ENCODE measurements around the gene MFSD6.
"Not testable (repeated sequence)": the region's sequence is repeated elsewhere in the genome, so short reads cannot be mapped to it uniquely, and the experiment has no call there.

Gene MFSD6

GRCh38 chr2:190466819-190467446 is 58.8 kb downstream of the MFSD6 start:
- no peak for DNase-seq (ENCODE audit: low read depth)

- no peak for DNase-seq (ENCODE audit: low read depth)
These were observed 59.5 kb downstream of the MFSD6 start for GRCh38 chr2:190467575-190468083.

- DNase-seq (ENCODE audit: low read depth) = not testable (repeated sequence)
These were observed 60.2 kb downstream of the MFSD6 start for GRCh38 chr2:190468354-190468753.

DNA sequence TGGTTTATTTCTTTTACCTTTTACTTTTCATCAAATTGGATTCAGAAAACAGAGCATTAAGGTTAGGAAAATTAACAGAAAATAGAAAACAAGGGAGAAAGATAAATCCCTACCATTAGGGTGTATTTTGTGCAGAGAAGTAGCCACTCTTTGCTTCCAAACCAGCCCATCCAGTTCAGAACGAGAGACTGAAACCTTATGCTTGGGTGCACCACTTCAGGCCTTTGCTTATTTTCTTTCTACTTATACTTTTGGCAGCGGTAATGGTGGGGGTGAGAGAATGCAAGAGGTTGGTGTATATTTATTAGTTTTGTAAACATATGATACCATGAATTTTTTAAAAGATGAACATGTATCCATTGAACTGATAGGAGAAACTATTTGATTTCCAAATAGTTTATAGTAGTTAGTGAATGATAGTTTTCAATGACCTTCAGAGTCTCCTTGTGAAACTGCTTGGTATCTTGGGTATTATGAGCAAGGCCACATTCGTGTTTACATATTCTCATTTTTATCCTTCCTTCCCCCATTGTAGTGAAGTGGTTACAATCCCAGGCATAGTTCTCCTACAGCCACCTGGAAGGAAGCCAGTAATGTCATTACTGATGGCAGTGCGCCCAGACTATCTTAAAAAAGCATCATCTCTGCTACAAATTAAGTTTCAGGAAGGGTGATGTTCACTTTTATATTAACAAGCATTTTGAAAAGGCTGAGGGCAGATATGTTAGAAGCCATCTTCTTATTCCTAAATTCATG is 60.8 kb downstream of the MFSD6 start:
- DNase-seq (ENCODE audit: low read depth) = no peak

GRCh38 chr2:190469771-190470170 is 61.6 kb downstream of the MFSD6 start:
- no peak for DNase-seq (ENCODE audit: low read depth)

GRCh38 chr2:190470256-190470826 is 62.2 kb downstream of the MFSD6 start:
- DNase-seq (ENCODE audit: low read depth) = no peak

GRCh38 chr2:190477661-190478454 is 69.7 kb downstream of the MFSD6 start:
- no peak for DNase-seq (ENCODE audit: low read depth)

- no peak for DNase-seq (ENCODE audit: low read depth)
These were observed 70.5 kb downstream of the MFSD6 start for GRCh38 chr2:190478572-190479195.

DNA sequence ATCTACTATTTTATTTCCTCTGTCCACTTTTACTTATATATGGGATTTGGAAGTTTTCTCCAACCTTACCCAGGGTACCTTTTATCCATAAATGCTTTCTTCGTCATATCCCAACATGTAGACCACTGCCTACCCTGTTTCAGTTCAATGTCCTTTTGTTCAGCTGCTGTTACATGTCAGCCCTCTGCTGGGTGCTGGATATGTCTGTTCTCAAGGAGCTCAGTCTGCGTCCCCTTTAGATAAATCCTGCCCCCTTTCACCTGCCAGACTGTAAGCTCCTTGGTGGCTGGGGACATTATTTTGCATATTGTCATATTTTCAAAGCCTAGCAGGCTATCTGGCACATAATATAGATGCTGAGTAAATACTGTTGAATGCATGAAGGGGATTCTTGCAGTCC is 73.2 kb downstream of the MFSD6 start:
- DNase-seq (ENCODE audit: low read depth) = no peak

DNA sequence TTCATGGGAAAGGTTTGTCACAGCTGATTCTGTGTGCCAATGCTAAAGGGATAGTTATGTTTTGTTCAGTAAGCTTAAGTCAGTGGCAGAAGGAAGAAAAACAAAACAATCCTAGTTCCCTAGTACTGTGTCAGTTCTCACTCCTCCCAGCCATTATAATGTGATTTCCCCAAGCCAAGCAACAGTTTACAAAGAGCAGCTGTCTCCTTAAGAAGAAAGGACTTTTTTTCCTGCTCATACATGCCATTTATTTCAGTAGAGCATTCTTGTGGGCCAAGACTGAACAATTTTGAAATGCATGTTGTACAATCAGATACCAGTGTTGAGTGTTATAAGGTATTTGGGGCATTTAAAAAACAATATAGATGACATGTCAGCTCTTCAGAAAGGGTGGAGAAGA is 74.3 kb downstream of the MFSD6 start:
- DNase-seq (ENCODE audit: low read depth) = no peak

DNA sequence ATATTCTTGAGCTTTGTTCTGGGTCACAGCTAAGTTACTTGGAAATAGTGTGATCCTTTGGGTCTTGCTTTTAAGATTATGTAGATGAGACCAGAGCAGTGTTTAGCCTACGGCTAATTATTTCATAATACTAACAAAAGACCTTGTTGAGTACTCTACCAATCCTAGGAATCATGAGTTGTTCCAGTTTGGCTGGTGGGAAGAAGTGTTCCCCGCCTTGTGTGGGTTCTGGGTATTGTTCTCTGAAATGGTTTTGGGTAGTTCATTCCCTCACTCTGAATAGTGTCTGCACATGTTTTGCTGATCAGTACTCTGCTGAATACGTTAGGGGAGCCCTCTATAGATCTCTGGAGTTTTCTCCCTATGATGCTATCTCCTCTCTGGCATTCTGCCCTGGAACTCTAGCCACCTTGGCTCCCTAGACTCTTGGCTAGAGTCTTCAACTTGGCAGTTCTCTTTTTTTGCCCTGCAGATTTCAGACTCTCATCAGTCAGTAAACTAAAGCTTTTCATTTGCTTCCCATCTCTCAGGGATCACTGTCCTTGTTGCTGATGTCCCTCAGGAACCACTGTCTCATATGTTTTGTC is 78.0 kb downstream of the MFSD6 start:
- DNase-seq (ENCODE audit: low read depth) = no peak

- DNase-seq (ENCODE audit: low read depth) = no peak
These were observed 80.5 kb downstream of the MFSD6 start for GRCh38 chr2:190488516-190489233.

DNA sequence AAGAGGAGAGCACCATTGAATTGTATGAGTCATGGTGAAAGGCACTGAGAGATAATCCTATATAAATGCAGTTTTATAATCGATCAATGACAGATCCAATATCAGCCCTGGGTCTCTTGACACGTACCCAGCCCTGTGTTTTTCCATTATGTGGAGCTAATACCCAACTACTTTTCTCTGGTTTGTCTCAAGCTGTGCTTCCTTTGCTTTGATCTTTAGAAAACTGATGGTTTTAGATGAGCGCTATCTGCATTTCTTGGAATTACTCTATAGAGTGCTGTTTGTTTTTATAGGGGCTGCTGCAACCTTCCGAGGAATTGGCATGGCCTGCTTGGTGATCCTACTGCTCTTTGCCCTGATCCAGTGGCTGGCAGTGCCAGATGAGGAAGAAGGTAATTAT is 81.3 kb downstream of the MFSD6 start:
- no peak for DNase-seq (ENCODE audit: low read depth)

DNA sequence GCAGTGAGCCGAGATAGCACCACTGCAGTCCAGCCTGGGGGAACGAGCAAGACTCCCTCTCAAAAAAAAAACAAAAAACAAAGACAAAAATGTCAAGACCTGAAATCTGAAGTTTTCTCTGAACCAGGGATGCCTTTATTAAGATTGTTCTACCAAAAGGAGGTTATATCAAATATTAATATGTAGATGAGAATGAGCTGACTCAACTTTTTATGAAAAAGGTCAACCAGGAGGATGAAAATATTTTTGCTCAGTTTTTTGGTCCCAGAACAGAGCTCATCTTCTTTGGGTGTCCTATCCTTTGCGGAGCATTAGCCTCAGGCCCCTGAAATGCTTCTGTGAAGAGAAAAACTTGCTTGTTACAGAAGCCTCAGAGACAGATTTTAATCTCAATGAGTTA is 82.3 kb downstream of the MFSD6 start:
- DNase-seq (ENCODE audit: low read depth) = no peak

DNA sequence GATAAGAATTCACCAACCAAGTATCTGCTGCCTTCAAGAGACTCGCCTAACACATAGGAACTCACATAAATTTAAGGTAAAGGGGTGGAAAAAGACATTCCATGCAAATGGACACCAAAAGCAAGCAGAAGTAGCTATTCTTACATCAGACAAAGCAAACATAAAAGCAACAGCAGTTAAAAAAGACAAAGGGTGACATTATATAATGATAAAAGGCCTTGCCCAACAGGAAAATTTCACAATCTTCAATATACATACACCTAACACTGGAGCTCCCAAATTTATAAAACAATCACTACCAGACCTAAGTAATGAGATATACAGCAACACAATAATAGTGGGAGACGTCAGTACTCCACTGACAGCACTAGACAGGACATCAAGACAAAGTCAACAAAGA is 84.9 kb downstream of the MFSD6 start:
- DNase-seq (ENCODE audit: low read depth) = no peak

DNA sequence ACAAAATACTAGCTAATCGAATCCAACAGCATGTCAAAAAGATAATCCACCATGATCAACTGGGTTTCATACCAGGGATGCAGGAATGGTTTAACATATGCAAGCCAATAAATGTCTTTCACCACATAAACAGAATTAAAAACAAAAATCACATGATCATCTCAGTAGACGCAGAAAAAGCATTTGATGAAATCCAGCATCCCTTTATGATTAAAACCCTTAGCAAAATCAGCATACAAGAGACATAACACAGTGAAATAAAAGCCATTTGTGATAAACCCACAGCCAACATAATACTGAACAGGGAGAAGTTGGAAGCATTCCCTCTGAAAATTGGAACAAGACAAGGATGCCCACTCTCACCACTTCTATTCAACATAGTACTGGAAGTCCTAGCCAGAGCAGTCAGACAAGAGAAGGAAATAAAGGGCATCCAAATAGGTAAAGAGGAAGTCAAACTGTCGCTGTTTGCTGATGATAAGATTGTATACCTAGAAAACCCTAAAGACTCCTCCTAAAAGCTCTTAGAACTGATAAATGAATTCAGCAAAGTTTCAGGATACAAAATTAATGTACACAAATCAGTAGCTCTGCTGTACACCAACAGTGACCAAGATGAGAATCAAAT is 86.6 kb downstream of the MFSD6 start:
- DNase-seq (ENCODE audit: low read depth) = not testable (repeated sequence)

DNA sequence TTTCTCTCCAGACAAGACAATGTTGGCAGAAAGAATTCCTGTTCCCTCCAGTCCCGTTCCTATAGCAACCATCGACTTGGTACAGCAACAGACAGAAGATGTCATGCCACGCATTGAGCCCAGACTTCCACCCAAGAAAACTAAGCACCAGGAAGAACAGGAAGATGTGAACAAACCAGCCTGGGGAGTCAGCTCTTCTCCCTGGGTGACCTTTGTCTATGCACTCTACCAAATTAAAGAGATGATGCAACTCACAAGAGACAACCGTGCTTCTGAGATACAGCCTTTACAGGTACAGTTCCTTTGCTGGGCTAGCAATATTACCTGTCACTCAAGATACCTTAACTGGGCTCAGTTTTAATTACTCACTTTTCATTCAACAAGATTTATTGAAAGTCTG is 89.3 kb downstream of the MFSD6 start:
- DNase-seq (ENCODE audit: low read depth) = no peak

GRCh38 chr2:190499273-190499672 is 91.1 kb downstream of the MFSD6 start:
- no peak for DNase-seq (ENCODE audit: low read depth)

- DNase-seq (ENCODE audit: low read depth) = no peak
These were observed 91.9 kb downstream of the MFSD6 start for GRCh38 chr2:190500054-190500502.

DNA sequence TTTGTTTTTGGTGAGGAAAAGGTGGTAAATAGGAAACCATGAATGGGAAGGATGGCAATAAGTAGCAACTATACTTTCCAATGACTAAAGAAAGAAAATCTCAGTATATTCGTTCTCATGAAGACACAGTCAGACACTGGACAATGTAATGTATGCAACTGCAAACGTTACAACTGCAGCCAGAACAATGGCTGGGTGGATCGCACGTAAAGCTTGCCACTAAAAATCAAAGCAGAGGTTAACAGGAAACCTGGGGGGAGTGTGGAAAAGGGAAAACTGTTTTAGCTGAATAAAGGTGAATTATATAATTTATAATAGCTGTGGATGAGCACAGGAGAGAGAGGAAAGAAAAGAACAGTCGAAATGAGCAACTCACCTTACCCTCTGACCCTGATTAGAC is 93.1 kb downstream of the MFSD6 start:
- DNase-seq (ENCODE audit: low read depth) = no peak
